HG02759 (cell line): ENCODE results near the gene HRH2.
"Not testable (repeated sequence)": the region's sequence is repeated elsewhere in the genome, so short reads cannot be mapped to it uniquely, and the experiment has no call there.

Experiments
- ATAC-seq: cut with Tn5 transposase; IDR thresholded peaks from one replicate; pipeline ENCODE4 v1.9.1; 2021; ENCODE audit warnings: mild to moderate bottlenecking, moderate library complexity; ENCODE audit not compliant: unreplicated experiment

The HRH2 gene

DNA sequence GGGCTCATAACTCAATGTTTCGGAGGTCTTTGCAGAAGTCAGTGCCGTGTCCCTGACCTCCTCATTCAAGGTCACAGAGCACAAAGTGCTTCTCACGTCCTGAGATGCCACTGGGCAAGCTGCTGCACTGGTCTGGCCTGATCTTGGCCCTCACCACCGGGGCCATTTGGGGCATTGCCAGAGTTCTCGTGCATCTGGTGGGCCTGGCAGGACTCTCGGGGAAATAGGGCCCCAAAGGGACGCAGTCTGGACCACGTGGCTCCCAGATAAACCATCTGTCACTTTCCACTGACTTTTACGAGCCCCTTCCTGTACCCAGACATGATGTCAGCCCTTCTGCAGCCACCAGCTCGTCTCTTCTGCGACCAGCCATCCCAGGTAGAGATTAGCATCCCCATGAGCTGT, 54.8 kb downstream of the HRH2 start:
- ATAC-seq = no peak

DNA sequence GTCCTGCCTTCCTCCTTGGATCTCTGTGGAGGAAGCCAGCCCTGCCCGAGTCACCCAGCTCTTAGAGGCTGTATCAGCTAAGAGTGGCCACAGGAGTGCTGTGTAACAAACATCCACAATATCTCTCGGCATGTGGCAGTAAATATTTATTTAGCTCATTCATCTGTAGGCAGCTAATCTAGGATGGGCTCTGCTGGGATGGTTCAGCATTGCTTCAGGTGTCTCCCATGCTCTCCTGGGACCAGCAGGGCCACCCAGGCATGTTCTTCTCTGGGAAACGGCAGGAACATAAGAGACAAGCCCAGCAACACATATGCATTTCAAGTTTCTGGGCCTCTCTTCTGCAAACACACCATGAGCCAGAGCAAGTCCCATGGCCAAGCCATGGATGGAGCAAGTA, 56.1 kb downstream of the HRH2 start:
- ATAC-seq = no peak

DNA sequence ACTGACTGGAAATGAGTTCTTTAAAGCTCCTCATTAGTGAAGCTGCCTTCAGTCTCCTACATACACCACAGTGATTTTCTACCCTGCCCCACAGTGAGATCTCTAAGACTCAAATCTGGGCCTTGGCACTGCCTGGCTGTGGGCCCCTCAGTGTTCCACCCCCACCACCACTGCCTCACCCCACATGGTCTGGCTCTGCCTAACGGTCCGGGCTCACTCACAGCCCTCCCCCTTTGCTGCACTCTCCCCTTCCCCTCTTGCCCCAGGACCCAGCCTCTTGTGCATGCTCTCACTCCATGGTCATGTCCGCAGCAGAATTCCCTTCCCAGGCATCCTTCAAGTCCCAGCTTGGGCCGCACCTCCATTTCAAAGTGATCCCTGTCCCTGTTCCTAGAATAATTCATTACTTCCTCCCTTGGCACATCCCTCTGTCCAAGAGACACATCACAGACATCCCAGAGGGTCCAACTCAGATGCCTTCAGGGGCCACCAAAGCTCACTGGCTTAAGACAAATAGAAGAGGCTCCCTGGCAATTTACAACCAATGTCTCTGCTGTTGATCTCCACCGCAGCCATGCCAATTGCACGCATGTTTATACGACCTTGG, 56.7 kb downstream of the HRH2 start:
- no peak for ATAC-seq

DNA sequence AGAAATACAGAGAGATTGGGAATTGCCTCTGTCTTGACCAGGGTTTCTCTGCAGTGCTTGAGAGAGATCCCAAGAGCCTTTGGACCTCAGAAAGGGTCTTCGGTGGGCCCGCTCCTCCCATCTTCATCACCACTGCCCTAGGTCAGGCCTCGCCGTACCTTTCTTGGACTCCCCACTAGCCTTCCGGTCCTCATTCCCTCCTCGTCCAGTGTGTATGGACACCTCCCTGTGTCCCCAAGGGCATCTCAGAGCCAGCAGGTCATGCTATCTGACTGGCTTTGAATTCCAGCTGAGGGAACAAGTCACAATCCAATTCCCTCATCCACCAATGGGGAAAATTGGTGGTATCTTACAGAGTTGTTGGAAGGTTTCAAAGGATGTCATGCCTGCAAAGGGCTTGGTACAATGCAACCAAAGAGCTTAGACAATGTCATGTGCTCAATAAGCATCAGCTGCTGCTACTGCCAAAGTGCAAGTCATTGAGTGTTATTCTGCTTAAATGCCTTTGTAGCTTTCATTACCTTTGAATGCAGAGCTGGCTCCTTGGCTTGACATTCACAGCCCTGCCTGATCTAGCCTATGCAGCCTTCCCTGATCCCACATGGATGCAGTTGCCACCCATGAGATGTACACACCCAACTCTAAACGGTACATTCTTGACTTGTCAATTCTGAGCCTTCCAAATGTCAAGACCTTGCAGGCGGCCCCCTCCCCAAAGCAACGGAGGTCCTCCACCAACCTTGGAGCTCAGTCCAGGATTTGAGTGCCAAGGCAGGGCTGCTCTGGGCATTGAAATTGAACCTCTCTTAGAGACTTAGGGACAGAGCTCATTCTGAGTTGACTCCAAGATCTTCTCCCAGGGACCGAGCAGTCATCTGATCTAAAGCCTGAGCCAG, 58.0 kb downstream of the HRH2 start:
- no peak for ATAC-seq

DNA sequence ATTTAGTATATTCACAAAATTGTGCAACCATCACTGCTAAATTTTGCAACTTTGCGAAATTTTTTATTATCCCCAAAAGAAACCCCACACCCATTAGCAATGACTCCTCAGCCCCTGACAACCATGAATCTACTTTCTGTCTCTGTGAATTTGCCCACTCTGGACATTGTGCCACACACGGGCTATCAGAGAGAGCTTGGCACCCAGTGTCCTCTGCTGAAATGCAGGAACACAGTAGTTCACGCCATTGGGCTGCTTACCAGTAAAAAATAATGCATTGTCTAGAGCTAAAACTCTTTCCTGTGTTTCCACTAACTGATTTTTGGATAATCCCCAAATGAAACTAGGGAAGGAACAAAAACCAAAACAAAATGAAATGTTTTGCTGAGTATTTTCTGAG, 60.0 kb downstream of the HRH2 start:
- no peak for ATAC-seq

DNA sequence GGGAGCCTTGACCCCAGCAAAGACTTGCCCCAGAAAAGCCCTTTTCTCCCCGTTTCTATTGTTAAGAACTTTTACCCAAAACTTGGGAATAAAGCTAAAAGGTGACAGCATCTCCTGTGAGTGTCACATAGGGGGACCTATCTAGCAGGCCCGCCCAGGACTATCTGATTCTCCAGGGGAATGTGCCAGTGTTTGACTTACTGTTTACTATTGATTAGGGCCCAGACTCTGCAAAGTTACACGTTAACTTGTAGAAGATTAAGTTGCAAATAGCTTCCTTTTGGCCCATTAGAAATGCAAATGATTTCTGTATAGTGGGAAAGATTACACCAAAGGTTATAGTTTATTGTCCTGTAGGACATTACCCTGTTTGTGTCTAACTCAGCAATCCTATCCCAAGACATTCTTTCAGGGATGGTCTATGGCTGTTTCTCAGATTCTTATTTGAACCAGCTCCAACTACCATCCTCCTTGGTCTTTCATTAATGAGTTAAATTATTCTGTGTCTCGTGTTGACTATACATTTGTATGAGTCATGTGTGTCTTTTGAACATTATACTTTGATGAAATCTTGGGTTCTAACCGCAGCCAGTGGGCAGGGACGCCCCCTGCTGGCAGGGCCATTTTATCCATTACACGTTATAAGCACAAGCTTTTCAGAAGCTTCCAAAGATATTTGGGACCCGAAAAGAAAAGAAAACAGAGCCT, 60.7 kb downstream of the HRH2 start:
- no peak for ATAC-seq

DNA sequence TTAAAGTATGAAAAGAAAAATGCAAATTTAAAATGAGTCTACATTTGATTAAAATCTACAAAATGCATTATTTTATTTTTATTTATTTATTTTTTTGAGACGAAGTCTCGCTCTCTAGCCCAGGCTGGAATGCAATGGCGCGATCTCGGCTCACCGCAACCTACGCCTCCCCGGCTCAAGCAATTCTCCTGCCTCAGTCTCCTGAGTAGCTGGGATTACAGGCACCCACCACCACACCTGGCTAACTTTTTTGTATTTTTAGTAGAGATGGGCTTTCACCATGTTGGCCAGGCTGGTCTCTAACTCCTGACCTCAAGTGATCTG, 61.2 kb downstream of the HRH2 start:
- not testable (repeated sequence) for ATAC-seq

DNA sequence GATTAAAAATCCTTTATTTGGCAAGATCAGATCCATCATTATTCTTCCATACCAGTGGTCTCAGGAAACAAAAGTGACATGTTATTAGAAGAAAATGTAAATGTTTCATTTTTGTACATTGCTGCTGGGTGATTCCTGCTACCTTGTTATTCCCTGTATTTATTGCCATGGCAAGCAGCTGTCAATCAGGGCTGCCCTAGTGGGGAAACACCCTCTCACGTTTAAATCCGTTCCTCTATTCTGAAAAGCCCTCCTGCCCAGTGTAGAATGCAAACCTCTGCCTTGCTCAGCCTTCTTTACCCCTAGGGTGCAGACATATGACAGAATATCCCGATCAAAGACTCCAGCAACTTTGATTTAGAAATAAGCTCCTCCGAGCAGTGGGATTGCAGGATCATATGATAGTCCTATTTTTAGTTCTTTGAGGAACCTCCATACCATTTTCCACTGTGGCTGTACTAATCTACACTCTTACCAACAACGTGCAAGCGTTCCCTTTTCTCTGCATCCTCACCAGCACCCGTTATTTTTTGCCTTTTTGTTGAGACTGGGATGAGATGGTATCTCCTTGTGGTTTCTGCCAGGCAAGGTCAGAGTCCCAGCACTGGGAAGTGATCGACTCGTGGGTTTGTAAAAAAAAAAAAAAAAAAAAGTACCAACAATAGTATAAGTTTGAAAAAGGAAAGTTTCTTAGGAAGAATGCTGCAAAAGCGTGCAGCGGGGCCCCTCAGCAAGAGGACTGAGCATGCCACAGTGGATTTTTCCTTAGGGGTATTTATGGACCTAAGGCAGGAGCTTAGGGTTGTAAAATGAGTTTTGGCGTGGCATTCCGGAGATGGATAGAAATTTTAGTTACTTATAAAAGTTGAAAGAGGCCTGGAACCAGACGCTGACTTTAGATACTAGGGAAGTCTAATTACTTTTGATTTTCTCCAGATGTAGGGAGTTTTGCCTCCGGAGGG, 66.7 kb downstream of the HRH2 start:
- ATAC-seq = no peak

DNA sequence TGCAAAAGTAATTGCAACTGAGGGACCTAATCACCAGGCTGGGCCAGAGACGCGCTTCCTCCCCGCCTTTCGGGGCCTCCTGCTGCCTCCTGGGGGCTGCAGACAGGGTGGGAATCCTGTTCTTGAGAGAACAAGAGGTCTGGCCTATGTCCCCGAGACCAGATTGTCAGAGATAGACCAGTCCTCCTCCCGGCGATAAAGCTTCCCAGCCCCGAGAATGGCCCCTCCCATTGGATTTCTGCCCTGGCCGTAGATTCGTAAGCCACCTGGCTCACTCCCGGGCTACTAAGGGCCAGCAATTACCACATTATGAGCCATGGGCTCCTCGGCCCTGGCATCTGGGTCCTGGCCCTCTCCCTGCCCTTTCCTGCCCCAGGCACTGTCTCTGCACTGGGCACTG, 70.4 kb downstream of the HRH2 start:
- ATAC-seq = no peak

DNA sequence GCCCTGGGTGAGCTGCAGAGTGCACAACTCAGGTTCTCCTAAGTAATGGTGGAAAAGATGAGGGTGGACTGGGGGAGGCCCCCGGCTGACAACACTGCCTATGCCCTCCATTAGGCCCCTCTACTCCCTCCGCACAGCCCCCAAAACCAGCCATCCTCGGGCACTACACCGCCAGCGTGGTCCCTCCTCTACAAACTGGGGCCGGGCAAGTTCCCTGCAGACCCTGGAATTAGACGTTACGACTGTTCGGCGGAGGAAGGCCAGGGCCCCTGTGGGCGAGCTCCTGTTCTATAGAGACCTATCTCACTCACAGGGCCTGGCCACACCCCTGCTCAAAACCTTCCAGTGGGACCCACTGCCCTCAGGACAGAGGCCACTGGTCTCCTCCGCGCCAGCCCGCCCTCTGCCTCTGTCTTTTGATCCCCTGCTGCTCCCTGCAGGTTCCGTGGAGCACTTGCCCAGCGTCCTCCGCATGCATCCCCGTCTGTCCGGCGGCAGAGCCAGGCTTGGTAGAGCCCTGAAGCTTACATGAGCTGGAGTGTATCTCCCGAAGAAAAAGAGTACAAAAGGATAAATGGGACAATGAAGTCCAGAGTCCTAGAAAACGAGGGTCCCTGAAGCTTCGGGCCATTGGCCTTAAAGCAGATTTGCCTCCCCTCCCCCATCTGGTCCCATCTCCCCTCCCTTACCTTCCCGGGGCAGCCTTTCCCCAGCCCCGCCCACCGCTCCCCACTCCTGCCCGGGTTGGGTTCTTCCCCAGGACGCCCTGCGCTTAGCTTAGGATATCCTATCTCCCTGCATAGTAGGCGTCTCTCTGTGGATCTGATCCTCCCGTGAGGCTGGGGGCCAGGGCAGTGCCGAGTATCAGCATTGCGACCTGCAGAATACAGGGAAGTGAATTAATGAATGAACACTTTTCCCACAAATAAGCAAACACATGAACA, 71.3 kb downstream of the HRH2 start:
- peak; percentile 23 for ATAC-seq

DNA sequence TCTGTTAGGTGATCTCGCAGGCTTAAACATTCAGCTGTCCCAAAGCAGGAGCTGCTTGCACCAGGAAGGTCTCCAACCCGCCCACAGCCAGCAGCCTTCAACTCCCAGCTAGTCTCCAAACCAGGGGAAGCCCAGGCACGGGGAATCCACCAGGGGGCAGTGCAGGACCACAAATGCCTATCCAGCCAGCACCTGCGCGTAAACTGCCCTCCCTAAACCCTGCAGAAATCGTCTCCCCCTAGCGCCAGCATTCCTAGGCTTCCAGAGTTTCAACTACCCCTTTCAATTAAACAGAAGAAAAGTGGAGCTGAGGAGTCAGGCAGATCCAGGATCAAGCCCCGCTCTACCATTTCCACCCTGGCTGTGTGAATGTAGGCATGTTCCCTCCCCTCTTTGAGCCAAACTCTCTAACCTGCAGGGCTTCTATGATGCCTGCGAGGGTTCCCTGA, 72.0 kb downstream of the HRH2 start:
- ATAC-seq = peak; percentile 82

DNA sequence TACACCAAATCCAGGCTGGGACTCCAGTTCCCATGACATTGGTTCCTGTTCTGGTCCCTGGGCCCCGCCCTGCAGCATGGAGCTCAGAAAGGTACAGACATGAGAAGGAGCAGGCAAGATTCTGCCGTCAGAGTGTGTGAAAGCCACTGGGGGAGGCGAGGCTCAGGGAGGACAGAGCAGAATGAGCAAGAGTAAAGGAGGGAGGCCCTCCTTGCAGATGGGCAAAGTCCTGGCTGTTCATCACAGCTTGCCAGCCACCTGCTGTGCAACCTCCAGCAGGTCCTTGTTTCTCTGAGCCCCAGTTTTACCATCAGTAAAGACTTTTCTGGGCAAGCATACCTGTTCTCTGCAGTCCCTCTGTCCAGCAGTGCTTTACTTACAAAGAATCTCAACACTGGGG, 73.3 kb downstream of the HRH2 start:
- ATAC-seq = no peak

DNA sequence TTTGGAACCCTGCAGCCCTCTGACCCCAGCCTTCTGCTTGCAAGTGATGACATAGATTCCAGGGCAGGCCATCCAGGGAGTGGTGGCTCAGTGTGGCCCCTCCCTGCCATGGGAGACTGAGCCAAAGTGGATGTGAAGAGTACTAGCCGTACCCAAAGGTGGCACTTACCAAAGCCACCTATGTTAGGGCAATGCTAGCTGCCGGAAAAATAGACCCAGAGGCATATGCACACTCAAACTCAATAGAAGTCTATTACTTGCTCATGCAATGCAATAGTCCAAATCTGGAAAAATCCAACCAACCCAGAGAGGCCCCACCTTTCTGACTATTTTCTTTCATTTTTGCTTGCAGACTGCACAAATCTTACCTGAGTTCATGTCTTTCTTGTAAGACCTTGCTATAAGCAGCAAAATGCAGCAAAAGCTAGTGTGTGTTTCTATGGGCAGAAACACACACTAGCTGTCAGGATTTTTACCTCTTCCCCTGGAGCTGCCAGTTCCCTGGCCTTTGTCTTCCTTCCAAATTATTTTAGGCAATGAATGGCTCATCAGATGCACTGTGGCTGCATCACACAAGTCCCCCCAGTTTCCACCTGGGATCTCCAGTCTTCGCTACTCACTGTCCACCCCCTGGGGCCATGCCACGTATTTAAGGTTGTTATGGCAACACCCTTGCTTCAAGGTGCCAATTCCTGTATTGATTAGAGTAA, 74.0 kb downstream of the HRH2 start:
- ATAC-seq = no peak

DNA sequence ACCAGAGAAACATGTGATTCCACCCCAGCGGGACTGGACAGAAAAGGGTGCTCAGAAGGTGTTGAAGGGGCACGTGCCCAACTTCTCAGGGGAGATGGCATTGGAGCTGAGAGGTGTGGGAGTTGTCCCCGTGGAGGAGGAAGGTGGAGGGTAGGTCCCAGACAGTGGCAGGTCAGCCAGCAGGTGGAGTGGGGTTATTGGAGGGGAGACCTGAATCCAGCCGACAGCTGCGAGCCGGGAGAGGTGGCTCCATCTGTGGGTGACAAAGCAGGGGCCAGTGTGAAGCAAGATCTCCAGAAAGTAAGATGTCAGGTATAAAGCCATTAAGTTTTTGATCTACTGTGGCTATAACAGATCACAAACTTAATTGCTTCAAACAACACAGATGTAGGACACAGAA, 75.1 kb downstream of the HRH2 start:
- no peak for ATAC-seq

DNA sequence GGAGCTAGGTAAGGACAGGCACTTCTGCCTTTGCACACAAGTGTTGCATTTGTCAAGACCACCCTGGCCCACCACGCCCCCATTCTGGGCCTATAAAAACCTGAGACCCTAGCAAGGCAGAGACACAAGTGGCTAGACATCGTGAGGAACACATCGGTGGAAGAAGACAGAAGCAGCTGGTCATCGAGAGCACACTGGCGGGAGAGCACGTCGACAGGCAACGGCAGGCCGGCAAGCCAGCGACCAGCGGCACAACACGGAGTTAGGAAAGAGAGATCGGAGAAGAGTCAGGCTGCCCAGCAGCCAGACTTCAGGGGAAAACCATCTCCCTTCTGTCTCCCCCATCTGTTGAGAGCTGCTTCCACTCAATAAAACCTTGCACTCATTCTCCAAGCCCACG, 76.1 kb downstream of the HRH2 start:
- no peak for ATAC-seq

DNA sequence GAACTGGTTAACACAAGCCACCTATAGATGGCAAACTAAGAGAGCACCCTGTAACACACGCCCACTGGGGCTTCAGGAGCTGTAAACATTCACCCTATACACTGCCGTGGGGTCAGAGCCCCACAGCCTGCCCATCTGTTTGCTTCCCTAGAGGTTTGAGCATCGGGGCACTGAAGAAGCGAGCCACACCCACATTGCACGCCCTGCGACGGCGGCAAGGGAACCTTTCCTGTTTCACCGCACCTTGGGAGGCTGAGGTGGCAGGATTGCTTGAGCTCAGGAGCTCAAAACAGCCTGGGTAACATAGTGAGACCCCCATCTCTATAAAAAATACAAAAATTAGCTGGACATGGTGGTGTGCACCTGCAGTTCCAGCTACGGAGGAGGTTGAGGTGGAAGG, 76.6 kb downstream of the HRH2 start:
- no peak for ATAC-seq

DNA sequence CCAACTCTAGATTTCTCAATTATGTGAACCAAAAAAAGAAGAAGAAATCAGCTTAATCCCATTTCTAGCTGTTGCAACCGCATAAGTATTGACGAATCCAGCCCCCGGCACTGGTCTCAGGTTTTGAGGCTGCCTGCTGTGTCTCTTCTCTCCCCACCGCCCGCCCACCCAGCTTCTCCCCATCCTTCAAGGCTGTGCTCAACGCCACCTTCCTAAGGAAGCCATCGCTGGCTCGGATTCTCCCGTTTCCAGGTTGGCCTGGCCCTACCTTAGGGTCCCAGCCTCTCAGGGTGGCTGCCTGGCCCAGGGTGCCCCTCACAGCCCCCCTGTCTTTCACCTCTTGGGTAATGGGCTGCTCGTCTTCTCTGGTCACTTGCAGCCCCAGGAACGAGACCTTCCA, 77.8 kb downstream of the HRH2 start:
- no peak for ATAC-seq

DNA sequence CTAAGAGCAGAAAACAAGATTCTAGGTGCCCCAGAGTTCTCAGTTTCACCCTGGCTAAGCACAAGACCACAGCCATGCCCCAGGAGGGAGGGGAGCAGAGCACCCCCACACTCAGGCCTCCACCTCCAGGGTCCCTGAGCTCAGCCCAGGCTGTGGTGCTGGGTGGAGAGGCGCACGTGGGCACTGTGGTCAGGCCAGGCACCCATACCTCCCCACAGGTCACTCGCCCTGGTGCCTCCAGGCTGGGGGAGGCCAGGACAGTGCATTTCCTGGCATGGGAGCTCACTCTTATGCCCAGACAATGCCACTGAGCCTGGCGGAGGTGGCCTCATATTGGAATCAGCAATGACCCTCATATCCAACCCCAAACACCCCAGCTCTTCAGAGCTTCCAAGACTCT, 78.8 kb downstream of the HRH2 start:
- no peak for ATAC-seq

DNA sequence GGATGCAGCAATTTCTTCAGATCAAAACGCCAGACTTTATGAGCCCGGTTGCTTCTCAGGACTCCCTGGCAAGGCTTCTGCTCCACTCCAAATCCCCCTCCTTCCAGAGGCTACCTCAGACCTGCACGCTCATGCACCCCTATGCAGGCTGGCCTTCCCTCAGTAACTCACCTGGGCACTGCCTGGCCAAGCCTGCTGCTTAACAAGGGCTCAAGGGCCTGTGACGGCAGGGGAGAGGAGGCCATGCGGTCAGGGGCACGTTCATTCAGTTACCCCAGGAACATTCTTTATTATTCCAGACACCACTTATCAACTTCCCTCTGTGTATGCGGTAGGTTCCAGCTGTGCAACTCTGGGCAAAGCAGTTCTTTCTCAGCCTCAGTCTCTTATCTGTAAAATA, 79.6 kb downstream of the HRH2 start:
- no peak for ATAC-seq
